Activated T-helper 17 cell treated with anti-CD3 and anti-CD28 coated beads, Interleukin-2, amount 50 U/mL, for 72 hours (primary cell): Measurements from ENCODE around the gene FARP2. TPM values are rescaled to one million over a fixed set of nuclear protein-coding genes. Genes with fewer than 3 reads are reported as not detected.

Experiments used
- ATAC-seq: fragments of 150-1000 bp; cut with Tn5 transposase; replicated peaks from 2 replicates; pipeline ENCODE4 v1.10.0; 2021; ENCODE audit warnings: mild to moderate bottlenecking, moderate library complexity
- H3K27ac Mint-ChIP-seq: one replicate; pipeline ENCODE4 v1.8.0; 2022; ENCODE audit warnings: mixed read lengths
- H3K27me3 Mint-ChIP-seq: one replicate; pipeline ENCODE4 v1.8.0; 2022; ENCODE audit warnings: mixed read lengths
- H3K36me3 Mint-ChIP-seq: one replicate; pipeline ENCODE4 v1.8.0; 2022; ENCODE audit warnings: low read depth, mild to moderate bottlenecking, mixed read lengths
- H3K4me1 Mint-ChIP-seq: one replicate; pipeline ENCODE4 v1.8.0; 2022; ENCODE audit warnings: mixed read lengths
- H3K4me3 Mint-ChIP-seq: one replicate; pipeline ENCODE4 v1.8.0; 2022; ENCODE audit warnings: mild to moderate bottlenecking, mixed read lengths
- H3K9me3 Mint-ChIP-seq: one replicate; pipeline ENCODE4 v1.8.0; 2022; ENCODE audit warnings: mixed read lengths
- total RNA-seq, 2 donors: library from RNA; stranded (reverse); gene quantifications; one replicate each; pipeline ENCODE4 v1.2.3, GENCODE V29; 2022

The FARP2 gene, protein sequence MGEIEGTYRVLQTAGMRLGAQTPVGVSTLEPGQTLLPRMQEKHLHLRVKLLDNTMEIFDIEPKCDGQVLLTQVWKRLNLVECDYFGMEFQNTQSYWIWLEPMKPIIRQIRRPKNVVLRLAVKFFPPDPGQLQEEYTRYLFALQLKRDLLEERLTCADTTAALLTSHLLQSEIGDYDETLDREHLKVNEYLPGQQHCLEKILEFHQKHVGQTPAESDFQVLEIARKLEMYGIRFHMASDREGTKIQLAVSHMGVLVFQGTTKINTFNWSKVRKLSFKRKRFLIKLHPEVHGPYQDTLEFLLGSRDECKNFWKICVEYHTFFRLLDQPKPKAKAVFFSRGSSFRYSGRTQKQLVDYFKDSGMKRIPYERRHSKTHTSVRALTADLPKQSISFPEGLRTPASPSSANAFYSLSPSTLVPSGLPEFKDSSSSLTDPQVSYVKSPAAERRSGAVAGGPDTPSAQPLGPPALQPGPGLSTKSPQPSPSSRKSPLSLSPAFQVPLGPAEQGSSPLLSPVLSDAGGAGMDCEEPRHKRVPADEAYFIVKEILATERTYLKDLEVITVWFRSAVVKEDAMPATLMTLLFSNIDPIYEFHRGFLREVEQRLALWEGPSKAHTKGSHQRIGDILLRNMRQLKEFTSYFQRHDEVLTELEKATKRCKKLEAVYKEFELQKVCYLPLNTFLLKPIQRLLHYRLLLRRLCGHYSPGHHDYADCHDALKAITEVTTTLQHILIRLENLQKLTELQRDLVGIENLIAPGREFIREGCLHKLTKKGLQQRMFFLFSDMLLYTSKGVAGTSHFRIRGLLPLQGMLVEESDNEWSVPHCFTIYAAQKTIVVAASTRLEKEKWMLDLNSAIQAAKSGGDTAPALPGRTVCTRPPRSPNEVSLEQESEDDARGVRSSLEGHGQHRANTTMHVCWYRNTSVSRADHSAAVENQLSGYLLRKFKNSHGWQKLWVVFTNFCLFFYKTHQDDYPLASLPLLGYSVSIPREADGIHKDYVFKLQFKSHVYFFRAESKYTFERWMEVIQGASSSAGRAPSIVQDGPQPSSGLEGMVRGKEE
- 10 to 100 TPM; 26.1 to 33.1 TPM for total RNA-seq

DNA sequence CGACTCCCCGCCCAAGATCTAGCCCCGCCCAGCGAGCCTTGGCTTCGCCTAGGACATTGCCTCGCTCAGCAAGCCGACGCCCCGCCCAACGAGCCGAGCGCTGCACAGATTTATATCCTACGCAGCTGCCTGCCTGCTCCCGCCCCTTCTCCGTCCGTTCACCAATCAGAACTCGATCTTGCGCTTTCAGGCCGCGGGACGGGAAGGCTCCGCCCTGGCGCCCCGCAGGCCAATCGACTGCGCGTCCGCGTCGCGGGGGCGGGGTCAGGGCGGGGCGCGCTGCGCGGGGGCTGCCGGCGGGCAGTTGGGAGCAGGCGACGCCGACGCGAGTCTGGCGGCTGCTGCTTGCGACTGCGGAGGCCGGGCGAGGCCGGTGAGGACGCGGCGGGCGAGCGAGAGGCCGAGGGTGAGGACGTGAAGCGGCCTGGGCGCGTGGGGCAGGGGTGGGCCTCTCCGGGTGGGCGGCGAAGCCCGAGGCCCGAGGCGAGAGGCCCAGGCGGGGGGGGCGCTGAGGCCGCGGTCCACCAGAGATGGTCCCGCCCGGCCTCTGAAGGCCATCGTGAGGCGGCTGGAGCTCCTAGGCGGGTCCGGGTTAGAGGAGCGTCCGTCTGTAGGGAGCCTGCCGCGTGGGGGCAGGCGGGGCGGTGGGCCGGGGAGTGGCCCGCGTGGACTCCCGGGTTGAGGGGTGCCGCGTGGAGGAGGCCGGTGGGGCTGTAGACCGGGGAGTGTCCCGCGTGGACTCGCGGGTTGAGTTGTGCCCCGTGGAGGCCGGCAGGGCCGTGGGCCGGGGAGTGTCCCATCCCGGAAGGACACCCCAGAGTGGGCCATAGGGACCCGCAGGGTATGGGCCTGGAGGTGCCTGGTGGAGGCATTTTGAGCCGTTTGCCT is at the start of gene FARP2:
Gene FARP2, plus strand, starts transcription at position 303 of the 888 bp plus-strand sequence. CDS start 16,823 bp downstream, outside the sequence.
- peak; percentile 94 for ATAC-seq
- H3K4me1 Mint-ChIP-seq, result peaks cover 20% of the 10 kb centered on the region
- peaks cover 30% of the 10 kb centered on the region for H3K36me3 Mint-ChIP-seq
- no peaks in the 10 kb centered on the region for H3K27me3 Mint-ChIP-seq
- H3K4me3 Mint-ChIP-seq, result peak within 1 kb of the TSS; percentile 80
- peak within 1 kb of the TSS; percentile 54 for H3K27ac Mint-ChIP-seq
- no peaks in the 10 kb centered on the region for H3K9me3 Mint-ChIP-seq

DNA sequence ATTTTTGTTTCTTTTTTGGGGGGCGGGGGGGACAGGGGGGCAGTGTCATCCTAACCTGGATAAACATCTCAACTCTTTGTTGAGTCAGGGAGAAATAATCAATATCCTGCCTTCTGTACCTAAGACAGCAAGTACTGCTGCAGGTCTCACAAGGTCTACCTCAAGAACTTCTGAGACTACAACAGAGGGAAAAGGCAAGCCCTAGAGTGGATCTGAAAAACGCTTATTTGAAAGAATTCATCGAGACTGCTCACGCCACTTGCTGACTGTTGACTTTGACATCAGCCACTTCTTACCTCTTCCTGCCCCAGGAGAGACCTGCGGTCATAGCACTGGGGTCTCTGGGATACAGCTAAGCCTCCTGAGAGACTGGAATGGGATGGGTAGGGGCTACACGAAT is 49.0 kb upstream of the FARP2 start:
- peaks cover 55% of the 10 kb centered on the region for H3K36me3 Mint-ChIP-seq
- H3K9me3 Mint-ChIP-seq, result no peaks in the 10 kb centered on the region
- H3K4me3 Mint-ChIP-seq, result peak overlapping the region; percentile 56
- H3K4me1 Mint-ChIP-seq, result peaks cover 54% of the 10 kb centered on the region
- H3K27ac Mint-ChIP-seq, result peak overlapping the region; percentile 71
- H3K27me3 Mint-ChIP-seq, result no peaks in the 10 kb centered on the region
- ATAC-seq, result no peak

DNA sequence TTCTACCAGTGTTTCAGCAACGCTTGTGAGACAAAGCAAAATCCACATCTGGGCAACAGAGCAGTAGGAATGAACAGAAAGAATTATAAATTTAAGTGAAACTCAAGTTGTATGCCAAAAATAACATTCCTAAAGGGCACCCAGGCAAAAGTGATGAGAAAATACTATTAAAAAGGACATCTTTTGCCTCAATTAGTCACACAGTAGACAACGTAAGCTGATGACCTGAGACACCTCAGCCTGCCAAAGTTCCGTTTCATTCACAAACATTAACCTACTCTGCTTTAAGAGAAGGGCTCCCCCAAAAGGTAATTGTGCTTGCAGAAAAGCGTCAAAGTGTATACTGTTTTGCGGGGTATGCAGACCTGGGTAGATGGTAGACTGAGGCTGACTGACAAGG is 47.8 kb upstream of the FARP2 start:
- Mint-ChIP-seq H3K4me1 (peaks cover 59% of the 10 kb centered on the region), H3K27me3 (no peaks in the 10 kb centered on the region), H3K36me3 (peaks cover 62% of the 10 kb centered on the region), H3K27ac (peak overlapping the region; percentile 89), H3K4me3 (peak overlapping the region; percentile 56), H3K9me3 (no peaks in the 10 kb centered on the region)
- ATAC-seq, result no peak

DNA sequence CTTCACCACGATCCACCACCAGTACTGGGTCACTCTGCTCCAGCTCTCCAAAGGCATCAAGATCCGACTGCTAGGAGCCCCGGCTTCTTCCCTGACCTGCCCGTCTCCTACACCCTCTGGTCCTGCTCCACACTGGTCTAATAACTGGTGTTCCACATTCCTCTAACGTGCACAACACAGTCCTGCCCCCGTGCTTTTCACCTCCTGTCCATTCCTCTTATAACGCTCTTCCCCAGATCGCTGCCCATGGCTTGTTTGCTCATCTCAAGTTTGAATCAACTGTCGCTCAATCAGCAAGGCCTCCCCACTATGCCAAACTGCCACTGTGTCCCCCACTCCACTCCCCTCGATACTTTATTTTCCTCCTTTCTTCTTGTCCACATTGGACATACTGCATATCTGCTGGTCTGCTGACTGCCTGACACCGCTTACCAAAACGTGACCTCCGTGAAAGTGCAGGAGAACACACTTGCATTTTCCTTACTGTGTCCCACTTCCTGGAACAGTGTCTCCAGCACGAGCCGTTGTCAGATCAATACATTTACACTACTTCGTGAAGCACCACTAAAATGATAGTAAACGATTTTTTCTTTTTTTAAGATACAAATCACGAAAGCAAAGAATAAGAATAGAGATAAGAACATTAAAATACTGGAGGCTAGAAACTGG is 47.1 kb upstream of the FARP2 start:
- ATAC-seq, result no peak
- Mint-ChIP-seq H3K27me3 (no peaks in the 10 kb centered on the region), H3K9me3 (no peaks in the 10 kb centered on the region), H3K4me1 (peaks cover 57% of the 10 kb centered on the region), H3K36me3 (peaks cover 58% of the 10 kb centered on the region), H3K4me3 (peak overlapping the region; percentile 94), H3K27ac (peak overlapping the region; percentile 89)

DNA sequence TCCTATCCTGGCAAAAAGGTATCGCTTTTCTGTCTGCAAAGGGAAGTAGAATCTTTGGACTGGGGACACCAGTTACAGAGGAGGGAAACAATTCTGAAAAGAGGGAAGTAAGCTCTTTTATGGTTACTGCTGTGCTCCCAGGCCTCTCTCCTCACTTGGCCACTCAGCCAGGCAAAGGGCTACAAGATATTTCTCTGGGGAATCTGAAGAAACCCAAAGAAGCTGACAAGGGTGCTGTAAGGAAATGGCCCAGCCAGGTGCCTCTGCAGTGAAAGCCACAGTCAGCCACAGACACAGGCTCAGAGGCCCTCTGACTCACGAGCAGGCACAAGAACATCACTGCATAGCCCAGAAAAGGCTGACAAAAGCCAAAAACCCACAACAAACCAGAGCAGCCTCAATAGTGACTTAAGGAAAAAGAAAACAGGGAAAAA is 46.4 kb upstream of the FARP2 start:
- peak; percentile 91 for ATAC-seq
- Mint-ChIP-seq H3K9me3 (no peaks in the 10 kb centered on the region), H3K4me3 (peak overlapping the region; percentile 94), H3K27ac (peak overlapping the region; percentile 89), H3K27me3 (no peaks in the 10 kb centered on the region), H3K4me1 (peaks cover 57% of the 10 kb centered on the region), H3K36me3 (peaks cover 54% of the 10 kb centered on the region)

DNA sequence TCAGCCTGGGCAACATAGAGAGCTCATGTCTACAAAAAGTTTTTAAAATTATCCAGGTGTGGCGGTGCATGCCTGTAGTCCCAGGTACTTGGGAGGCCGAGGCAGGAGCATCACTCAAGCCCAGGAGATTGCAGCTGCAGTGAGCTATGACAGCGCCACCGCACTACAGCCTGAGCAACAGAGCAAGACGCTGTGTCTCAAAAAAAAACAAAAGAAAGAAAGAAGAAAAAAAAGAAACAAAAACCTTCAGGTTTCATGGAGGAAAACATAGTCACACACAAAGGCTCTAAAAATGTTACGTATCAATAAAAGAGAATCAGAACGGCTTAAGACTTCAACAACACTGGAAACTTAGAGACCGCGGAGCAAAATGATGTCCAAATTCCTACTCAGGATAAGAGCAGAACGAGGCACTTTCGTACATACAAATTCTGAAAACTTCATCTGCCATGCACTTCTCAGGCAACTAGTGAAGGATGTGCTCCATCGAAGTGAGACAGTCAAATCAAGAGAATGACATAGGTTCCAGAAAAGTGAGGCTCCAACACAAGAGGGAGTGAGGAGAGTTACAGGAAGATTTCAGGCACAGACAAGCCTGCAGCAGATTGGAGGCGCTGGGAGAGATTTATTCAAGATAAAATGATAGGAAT is 45.0 kb upstream of the FARP2 start:
- H3K4me1 Mint-ChIP-seq, result peaks cover 52% of the 10 kb centered on the region
- no peaks in the 10 kb centered on the region for H3K27me3 Mint-ChIP-seq
- peak overlapping the region; percentile 89 for H3K27ac Mint-ChIP-seq
- H3K4me3 Mint-ChIP-seq, result peak overlapping the region; percentile 94
- no peaks in the 10 kb centered on the region for H3K9me3 Mint-ChIP-seq
- no peak for ATAC-seq
- peaks cover 54% of the 10 kb centered on the region for H3K36me3 Mint-ChIP-seq

DNA sequence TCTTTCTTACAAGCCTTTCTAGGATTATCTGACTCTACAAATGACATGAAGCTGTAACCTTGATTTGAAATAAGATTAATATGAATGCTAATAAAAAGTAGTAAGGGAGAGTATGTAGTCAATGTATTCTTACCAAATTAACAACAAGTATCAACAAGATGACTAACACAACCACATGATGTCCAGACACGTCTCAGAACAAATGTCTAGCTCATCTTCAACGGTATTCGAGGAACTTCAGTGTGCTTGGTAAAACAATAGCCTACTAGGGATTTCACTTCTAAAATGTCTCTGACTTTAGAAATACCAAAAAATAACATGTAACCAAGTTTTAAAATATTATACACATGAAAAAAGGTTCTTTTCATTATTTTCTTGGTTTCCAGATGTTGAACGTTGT is 44.0 kb upstream of the FARP2 start:
- no peaks in the 10 kb centered on the region for H3K27me3 Mint-ChIP-seq
- H3K4me1 Mint-ChIP-seq, result peaks cover 57% of the 10 kb centered on the region
- H3K27ac Mint-ChIP-seq, result peak overlapping the region; percentile 89
- peaks cover 64% of the 10 kb centered on the region for H3K36me3 Mint-ChIP-seq
- H3K4me3 Mint-ChIP-seq, result peak overlapping the region; percentile 94
- no peak for ATAC-seq
- H3K9me3 Mint-ChIP-seq, result no peaks in the 10 kb centered on the region

DNA sequence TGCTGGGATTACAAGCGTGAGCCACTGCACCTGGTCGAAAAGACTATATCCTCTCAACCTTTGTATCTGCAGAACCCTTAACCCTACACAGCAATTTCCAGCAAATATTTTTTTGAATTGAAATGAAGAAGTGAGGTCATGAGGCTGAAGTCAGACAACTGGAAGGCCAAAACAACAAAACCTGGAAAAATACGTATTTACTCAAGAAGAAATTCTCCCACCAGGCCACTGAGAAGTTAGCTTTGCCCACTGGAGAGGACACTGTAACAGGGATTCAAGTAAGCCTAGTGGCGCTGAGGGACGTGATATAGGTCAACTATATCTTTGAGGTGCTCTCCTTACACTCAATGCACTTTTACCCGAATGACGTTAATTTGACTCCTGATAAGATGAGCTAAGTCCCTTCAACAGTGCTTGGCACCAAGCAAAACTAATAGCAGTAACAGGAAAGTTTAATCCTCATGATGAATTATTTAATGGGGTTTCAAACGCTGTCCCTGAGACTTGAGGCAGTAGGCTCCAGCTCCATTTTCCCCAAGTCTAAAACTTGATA is 42.5 kb upstream of the FARP2 start:
- Mint-ChIP-seq H3K36me3 (peaks cover 69% of the 10 kb centered on the region), H3K27ac (peak overlapping the region; percentile 82), H3K27me3 (no peaks in the 10 kb centered on the region), H3K4me1 (peaks cover 61% of the 10 kb centered on the region), H3K4me3 (peak overlapping the region; percentile 94), H3K9me3 (no peaks in the 10 kb centered on the region)
- no peak for ATAC-seq

DNA sequence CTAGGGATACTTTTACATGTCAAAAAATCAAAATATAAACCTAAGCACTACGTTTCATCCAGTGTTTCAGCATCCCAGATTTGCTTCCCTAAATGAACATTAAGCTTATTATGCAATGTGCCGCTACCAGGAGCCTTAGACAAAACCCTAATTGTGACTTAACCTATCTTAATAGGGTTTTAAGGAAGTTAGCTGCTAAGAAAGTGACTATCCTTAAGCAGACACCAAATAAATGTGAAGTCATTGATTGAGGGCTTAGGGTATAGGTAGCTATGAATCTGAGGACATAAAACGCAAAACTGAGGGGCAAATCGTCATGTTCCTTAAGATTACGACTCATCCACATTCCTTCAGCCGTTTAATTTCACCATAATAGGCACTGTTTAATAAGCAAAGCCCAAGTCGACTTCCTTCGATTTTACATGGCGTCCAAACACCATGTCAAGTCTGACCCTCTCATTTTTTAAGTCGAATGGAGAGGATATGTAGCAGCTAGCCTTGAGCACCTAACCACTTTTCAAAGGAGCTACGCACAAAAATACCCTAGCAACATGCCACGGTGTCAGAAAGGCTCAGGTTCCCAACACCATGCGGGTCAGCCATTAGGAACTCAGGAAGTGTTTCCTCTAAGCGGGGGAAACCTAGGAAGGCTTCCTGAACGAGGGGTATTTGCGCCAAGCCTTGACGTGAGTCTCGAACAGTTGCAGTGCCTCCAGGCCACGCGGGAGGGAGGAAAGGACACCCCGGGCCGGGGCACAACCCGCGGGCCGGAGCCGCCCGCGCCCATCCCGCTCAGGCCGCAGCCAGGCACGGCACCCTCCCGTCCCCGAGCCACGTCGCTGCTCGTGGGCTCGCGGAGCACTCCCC is 41.6 kb upstream of the FARP2 start:
- Mint-ChIP-seq H3K27me3 (no peaks in the 10 kb centered on the region), H3K9me3 (no peaks in the 10 kb centered on the region), H3K4me3 (peak overlapping the region; percentile 94), H3K27ac (peak overlapping the region; percentile 100), H3K4me1 (peaks cover 56% of the 10 kb centered on the region), H3K36me3 (peaks cover 69% of the 10 kb centered on the region)
- no peak for ATAC-seq

DNA sequence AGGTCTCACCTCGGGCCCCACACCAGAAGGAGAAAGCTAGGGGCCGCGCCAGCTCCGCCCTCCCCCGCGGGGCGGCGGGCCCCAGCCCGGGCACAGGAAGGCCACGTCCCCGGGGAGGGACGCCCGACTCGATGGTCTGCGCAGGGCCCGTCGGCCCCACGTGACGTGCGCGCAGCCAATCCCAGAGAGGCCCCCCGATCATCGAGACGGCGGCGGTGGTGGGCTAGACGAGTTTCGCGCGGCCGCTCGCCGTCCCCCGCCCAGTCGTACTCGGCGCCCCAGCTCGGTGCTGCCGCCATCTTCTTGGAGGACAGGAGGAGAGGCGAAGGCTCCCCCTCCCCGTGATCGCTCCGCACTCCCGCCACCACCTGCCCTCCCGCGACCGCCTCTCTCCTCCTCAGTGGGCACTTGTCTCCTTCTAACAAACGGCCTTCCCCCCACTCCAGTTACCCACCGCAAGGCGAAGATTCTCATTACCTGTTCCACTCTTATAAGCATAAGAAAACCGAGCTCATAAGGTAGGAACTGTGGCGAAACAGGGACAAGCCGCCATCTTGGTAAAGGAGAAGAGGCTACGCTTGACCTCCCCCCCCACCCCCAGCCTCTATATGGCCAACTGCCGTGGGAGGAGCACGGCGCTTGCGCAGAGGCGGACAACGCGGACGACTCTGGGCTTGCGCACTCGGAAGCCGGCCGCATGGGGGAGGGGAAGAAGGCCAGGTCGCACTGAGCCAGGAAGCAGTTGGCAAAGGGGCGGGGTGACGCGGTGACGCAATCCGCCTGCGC is 40.8 kb upstream of the FARP2 start, which contains the start of gene HDLBP:
Gene HDLBP, minus strand, starts transcription at position 580 of the 786 bp plus-strand sequence. CDS start 48,803 bp downstream, outside the sequence.
- H3K27me3 Mint-ChIP-seq, result no peaks in the 10 kb centered on the region
- H3K4me3 Mint-ChIP-seq, result peak within 1 kb of the TSS; percentile 94
- no peaks in the 10 kb centered on the region for H3K9me3 Mint-ChIP-seq
- H3K4me1 Mint-ChIP-seq, result peaks cover 54% of the 10 kb centered on the region
- peak; percentile 82 for ATAC-seq
- peak within 1 kb of the TSS; percentile 100 for H3K27ac Mint-ChIP-seq
- peaks cover 70% of the 10 kb centered on the region for H3K36me3 Mint-ChIP-seq

DNA sequence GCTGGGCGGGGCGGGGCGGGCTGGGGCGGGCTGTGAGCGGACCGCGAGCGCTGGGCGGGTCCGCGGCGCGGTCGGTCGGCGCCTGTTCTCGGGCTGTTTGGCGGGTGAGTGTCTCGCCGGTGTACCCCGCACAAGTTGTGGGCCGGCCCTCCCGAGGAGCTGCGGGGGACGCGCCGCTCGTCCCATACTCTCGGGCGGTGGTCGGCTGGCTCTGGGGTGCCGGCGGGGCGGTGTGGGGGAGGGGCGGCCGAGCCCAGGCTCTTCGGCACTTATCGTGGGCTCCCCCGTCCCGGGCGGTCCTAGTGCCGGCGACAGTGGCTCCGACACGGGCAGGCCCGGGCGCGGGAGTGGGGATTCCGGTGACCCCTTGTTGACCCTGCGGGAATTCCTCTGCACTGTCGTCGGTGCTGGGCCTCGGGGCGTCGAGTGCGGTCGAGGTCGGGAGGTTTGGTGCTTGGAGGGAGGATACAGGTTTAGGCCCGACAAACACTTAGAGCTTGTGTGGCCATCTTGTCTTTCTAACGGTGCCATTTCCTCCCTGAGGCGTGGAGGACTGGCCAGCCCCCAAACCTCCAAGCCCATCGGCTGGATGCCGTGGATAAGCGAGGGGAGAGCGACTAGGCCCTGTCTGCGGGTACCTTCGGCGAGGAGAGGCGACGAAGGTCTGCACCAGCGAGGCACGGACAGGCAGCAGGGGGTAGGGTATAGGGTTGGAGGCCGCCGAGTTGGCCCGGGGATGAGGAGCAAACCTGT is 40.0 kb upstream of the FARP2 start, which contains the start of gene SEPTIN2:
Gene SEPTIN2, plus strand, starts transcription at position 47 of the 753 bp plus-strand sequence. CDS start 8,308 bp downstream, outside the sequence.
- H3K9me3 Mint-ChIP-seq, result no peaks in the 10 kb centered on the region
- H3K27me3 Mint-ChIP-seq, result no peaks in the 10 kb centered on the region
- H3K4me3 Mint-ChIP-seq, result peak within 1 kb of the TSS; percentile 94
- peaks cover 53% of the 10 kb centered on the region for H3K4me1 Mint-ChIP-seq
- ATAC-seq, result peak; percentile 49
- peak within 1 kb of the TSS; percentile 100 for H3K27ac Mint-ChIP-seq
- peaks cover 76% of the 10 kb centered on the region for H3K36me3 Mint-ChIP-seq
